SK-N-MC (cell line): ENCODE data around the gene MTREX.

Experiments
- EZH2 ChIP-seq: fragments of 200-600 bp; sonication (generic); IDR thresholded peaks from one replicate; pipeline ENCODE4 v1.6.1; 2017; ENCODE audit warnings: antibody characterized with exemption
- POLR2AphosphoS5 ChIP-seq: IDR thresholded peaks from 2 replicates; pipeline ENCODE4 v1.6.1; 2012; ENCODE audit warnings: mild to moderate bottlenecking, low read depth, low read length, borderline replicate concordance

DNA sequence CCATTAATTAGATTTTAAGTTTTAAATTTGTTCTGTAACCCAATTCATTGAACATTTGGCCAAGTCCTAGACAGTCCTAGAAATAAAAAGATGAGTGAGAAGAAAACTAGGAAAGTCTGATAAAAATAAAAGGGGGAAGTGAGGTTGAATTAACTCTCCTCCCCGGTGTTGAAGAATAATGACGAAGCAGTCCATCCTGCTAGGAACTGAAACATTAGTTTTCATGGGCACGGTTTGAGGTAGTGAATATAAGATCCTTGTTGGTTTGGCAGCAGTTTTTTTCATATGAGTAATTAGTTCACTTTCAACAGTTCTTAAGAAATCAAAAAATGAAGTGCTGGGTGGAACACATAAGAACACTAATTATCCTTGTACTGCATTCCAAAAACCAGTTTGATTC lies 103.1 kb downstream of the MTREX start:
- no peak for TF ChIP-seq POLR2AphosphoS5
- TF ChIP-seq EZH2, result no peak
